Ecto neural progenitor cell (in vitro differentiated cells): ENCODE results near the gene TMPRSS6.

Experiments used
- DNase-seq: peaks from one replicate; pipeline ENCODE4 v3.0.0-alpha.2; 2018; ENCODE audit warnings: low spot score

The TMPRSS6 gene

DNA sequence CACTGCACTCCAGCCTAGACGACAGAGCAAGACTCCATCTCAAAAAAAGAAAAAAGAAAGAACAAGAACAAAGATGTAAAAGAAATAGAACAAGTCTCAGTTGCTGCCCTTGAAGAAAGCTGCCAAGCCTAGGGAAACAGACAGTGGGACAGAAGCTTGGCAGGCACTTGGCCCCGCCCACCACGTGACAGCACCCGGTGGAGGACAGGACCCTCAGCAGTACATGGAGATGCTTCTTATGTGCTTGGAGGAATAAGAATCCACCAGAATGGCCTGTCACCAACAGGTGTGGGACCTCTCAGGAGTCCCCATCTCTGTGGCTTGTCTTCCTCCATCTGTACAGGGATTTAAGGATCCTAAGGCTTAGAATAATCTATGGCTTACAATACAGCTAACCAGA, 7.6 kb upstream of the TMPRSS6 start:
- DNase-seq: no peak

DNA sequence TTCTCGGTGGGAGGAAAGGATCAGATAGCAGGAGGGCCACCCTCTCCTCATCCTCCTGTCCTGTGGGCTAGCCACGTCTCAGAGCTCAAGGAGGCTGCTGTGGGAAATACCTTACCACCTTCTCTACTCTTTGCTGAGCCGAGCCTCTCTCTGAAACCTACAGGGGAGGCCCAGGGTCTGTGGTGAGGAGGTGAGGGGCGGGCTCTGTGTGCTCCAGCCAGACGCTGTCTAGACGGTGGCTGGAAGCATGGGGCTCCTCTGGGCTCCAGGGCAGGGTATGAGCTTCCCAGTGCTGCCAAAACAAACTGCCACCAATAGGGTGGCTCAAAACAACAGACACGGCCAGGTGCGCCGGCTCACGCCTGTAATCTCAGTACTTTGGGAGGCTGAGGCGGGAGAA, 5.5 kb upstream of the TMPRSS6 start:
- DNase-seq: no peak

- DNase-seq: no peak
These were observed 4.2 kb upstream of the TMPRSS6 start for GRCh38 chr22:37113757-37114156.

- no peak for DNase-seq
These were observed 2.7 kb upstream of the TMPRSS6 start for GRCh38 chr22:37112084-37112728.

GRCh38 chr22:37111156-37111717, 1.7 kb upstream of the TMPRSS6 start:
- no peak for DNase-seq

DNA sequence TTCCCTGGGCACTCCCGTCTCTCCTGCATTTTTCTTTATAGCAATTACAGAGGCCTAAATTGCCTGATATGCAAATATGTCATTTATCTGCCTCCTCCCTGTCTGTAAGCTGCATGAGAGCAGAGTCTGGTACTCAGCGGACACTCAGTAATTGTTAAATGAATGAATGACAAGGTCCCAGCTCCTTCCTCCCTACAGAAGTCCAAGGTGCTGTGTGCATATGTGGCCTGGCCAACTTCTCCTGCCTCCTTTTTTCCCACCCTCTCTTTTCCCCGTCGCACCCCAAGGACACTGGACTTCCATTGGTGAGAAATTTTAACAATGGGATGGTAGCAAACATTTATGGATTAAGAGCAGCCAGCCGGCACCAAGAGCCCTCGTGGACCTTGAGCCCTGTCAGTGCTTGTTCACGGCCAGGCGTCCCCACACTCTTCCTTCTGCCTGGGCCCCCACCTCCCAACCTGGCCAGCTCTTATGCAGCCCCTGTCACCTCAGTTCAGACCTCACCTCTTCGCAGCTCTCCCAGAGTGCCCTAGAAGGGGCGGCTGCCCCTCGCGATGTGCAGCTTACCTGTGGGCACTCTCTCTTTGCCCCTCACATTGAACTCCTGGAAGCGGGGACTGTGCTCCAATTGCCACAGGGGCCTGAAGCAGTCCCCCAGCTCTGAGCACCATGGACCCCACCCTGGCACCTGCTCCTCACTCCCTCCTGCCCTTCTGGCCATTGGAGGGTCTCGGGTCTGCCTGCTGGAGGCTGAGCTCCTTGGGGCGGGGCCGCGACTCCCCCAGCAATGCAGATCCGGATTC, 1.5 kb downstream of the TMPRSS6 start:
- DNase-seq: no peak

DNA sequence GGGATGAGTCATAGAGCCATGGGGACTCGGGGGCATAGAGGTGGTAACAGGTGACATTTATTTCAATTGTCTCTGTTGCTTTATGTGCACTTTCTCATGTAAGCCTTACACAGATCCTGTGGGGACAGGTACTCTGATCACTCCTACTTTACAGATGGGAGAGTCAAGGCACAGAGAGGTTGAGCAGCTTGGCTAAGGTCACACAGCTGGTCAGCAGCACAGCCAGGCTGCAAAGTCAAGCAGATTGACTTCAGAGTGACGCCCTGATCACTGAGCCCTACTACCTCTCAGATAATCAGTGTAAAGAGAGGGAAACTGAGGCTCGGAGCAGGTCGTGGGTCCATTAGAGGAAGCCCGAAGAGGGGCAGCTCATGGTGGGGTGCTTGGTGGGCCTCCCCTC, 3.5 kb downstream of the TMPRSS6 start:
- no peak for DNase-seq

GRCh38 chr22:37105154-37105553, 4.4 kb downstream of the TMPRSS6 start:
- DNase-seq: no peak

DNA sequence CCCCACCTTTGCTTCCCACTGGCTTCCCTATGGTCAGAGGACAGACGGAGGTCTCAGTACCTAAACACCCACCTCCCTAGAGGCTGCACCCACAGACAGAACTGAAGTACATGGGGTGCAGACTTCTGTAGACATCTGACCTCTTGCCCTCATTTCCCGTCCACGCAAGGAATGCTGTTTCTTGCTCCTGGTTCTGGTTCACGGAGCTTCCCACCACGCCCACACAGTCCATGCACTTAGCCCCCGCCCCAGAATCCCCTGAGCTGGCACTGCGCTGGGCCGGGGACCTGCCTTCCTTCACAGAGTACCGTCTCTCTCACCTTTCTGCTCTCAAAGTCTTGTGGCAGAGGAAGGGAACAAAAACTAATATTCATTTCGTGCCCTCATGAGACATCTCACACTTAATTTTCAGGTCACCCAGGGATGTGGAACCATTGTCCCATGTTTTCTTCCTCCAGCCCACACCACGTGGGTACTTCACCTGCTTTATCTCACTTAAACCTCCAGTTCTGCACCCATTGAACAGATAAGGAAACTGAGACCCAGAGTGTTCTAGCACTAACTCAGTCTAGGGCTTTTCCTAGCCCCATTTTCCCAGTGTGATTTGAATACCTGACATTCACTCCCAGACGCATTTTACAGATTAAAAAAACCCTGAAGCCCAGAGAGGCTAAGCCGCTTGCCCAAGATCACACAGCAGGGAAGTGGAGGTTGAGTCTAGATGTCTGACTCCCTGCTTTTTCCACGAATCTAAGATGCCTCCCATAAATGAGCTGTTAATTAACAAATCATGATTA, 5.7 kb downstream of the TMPRSS6 start:
- DNase-seq: no peak

GRCh38 chr22:37103151-37103550, 6.4 kb downstream of the TMPRSS6 start:
- no peak for DNase-seq

DNA sequence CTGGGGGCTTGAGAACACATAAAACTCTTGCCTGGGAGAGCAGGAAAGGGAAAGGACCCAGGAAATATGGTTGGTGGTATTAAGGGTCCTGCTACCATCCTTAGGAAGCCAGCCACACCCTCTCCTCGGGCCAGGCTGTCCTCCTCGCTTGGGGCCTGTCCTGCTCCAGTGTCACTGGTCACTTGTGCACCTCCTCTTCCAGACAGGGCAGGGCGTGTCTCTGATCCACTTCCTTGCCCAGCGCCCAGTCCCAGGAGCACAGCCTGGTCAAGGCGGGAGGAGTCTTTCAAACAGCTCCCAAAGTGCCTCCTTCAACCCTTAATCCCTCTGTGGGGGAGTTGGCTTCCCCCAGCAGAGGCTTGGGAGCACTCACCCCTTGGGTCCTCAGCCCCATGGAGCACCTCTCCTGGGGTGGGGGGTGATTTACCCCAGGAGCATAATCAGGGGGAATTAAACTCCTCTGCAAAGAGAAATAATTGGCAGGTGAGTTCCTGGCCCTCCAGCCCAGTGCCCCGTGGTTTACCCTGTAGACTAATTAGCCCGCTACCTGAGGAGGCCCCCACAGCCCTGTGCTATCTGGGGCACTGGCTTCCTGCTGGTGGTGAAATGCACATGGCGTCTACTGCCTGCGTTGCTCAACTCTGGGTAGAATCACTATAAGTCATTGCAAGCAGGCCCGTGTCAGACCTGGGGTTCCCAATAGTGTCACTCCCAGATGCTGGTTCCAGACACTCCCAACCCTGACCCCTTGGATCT, 8.0 kb downstream of the TMPRSS6 start:
- DNase-seq: no peak

GRCh38 chr22:37100589-37101127, 8.9 kb downstream of the TMPRSS6 start:
- no peak for DNase-seq

DNA sequence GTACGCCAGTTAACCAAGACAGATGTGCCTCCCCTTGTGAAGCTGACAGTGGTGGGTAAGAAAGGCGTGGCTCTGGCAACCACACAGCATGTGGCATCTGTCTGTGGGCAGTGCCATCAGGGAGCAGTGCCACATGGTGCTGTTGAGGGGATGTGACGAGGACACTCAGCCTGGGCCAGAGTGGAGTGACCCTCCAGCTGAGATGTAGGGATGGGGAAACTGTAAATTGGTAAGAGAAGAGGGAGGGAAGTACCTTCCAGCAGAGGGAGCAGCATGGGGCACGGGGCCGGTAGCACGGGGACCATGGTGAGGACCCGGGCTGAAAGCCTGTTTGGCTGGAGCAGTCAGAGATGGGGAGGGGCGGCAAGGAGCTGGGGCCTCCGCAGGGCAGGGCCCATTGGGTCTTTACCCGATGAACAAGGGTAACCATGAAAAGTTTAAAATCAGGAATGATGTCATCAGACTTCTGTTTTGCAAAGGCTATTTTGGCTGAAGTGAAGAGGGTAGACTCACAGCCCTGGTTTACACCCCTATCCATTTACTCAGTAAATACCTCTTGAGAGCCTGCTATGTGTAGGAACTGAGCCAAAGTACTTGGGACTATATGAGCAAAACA, 10.4 kb downstream of the TMPRSS6 start:
- no peak for DNase-seq

DNA sequence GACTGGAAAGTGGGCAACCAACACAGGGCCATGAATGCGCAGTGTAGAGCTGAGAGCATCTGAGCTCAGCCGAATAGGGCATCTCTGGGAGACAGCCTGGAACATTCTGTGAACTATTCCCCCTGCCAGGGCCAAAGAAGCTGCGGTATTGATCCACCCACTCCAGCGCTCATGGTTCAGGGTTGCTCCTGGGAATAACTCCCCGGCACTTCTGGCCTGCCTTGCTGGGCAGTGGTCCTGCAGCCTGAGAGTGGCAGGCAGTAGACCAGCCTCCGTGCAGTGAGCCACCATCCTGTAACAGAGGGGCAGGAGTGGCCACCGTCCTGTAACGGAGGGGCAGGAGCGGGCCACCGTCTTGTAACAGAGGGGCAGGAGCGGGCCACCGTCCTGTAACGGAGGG, 12.2 kb downstream of the TMPRSS6 start:
- no peak for DNase-seq

GRCh38 chr22:37095113-37095512, 14.4 kb downstream of the TMPRSS6 start:
- no peak for DNase-seq

DNA sequence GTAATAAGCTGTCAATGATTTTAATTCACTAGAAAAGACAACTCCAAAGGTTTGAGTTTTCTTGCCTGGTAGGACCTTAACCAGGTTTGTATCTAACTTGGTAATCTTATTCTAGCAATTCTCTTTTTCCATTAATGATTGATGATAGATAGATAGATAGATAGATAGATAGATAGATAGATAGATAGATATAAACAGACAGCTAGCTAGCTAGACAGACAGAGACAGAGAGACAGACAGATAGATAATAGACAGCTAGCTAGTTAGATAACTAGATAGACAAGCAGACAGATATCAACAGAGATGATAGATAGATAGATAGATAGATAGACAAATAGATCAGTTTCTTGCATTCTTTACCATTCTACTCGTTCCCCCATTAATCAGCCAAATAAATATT, 15.3 kb downstream of the TMPRSS6 start:
- no peak for DNase-seq

- no peak for DNase-seq
These were observed 16.5 kb downstream of the TMPRSS6 start for GRCh38 chr22:37092997-37093396.

DNA sequence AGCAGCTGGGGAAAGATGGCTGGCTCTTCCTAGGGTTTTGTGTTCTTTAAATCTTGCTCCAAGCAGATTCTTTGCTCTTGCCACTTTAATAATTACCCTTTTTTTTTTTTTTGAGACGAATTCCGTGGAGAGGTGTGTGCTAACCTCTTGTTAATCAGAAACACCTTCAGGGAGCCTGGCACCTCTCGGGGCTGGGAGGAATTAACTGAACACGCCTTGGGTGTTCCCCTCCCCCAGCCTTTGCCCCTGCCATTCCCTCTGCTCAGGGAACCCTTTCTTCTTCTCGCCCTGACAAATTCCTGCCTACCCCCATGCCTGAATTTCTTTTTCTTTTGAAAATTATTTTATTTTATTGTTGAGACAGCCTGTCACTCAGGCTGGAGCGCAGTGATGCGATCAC, 17.5 kb downstream of the TMPRSS6 start:
- DNase-seq: no peak

- DNase-seq: no peak
These were observed 18.4 kb downstream of the TMPRSS6 start for GRCh38 chr22:37090920-37091695.

GRCh38 chr22:37089434-37089833, 20.1 kb downstream of the TMPRSS6 start:
- no peak for DNase-seq
